Omental fat pad (tissue), 4 donors: ENCODE data around the gene KHDRBS2. TPM values are rescaled to one million over a fixed set of nuclear protein-coding genes. Genes with fewer than 3 reads are reported as not detected.
A peak's percentile ranks its signal among the peaks of the same experiment; 100 is the strongest.

ENCODE experiments used
- ATAC-seq: fragments of 150-250 bp; one replicate; pipeline ENCODE4 v1.9.1; 2016; ENCODE audit warnings: mild to moderate bottlenecking, moderate library complexity; ENCODE audit not compliant: low FRiP score
- DNase-seq: peaks from one replicate; pipeline ENCODE4 v3.0.0-alpha.2; 2019; ENCODE audit warnings: low spot score
- CTCF ChIP-seq, 3 donors: fragments of 450-650 bp; IDR thresholded peaks; one replicate each; pipeline ENCODE4 v1.5.1; 2016 to 2017; ENCODE audit warnings: antibody characterized with exemption in 3 of 3, mild to moderate bottlenecking in 3 of 3, moderate library complexity in 2 of 3
- total RNA-seq, 4 donors: library from RNA; depleted of rRNA; stranded (reverse); fragments of >200 nt; gene quantifications; one replicate each; pipeline ENCODE4 v1.1.0, GENCODE V29; 2016

Gene KHDRBS2
- total RNA-seq = under 1 TPM in 2 of 4 donors, not detected in 2; 0.56 to 0.95 TPM

DNA sequence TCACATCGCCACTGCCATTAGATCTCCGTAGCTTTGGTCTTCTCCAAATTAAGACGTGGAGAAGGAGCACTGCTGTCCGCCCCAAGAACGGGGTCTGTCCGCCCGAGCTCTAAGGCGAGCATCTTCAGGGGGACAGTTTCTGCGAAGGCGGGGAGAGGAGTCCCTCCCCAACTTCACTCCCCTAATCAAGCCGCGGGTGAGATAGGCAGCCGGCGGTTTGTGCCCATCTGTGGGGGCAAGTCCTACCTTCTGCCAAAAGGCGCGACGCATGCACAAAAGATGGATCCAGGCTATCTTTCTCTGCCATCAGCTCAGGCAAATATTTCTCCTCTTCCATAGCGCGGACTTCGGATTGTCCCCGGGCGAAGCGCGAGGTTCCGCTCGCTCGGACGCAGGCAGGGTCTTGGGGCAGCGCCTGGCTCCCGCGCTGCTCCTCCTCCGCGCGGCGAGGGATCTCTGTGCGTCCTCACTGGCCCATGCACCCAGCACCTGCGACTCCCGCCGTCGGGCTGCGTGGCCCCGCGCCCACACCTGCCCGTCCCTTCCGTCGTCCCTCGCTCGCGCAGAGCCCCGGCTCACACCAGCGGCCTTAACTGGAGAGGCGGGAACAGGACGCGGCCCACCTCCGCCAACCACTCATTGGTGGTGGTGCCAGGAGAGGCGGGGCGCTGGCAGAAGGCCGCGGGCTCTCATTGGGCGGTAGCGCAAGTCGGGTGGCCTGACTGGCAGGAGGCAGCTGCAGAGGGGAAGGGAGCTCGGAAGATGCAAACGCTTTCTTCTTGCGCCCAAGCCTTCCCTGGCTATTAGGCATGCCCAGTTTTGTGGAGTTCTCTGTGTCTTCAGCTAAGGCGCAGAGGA is at the start of gene KHDRBS2:
TSS of gene KHDRBS2 (minus strand) at position 614 of the 858 bp plus-strand sequence.
- ATAC-seq = peak; percentile 96
- TF ChIP-seq CTCF (IDR thresholded peaks at IDR 0.05) = no peak
- peak; percentile 28 for DNase-seq

DNA sequence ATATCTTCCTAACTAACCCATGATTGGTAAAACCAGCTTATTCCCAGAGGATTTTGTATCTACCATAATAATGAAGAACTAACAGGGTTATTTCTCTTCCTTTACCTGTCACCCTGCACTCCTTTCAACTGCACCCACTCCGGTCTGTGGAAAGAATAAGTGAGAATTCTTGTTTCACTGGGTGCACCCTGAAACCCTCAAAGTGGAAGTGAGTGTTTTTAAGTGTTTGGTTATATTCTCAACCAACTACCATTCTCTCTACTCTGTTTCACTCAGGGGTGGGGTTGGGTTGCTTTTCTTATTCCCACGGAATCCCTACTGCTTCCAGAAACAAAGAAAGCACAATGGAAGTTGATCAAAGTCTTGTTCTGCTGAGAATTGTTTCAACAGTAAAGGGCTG is 42.6 kb upstream of the KHDRBS2 start:
- TF ChIP-seq CTCF (IDR thresholded peaks at IDR 0.05) = no peak
- DNase-seq (no peak), ATAC-seq (no peak)

- TF ChIP-seq CTCF (IDR thresholded peaks at IDR 0.05) = no peak
- ATAC-seq = no peak
- DNase-seq = no peak
These were observed 38.8 kb upstream of the KHDRBS2 start for GRCh38 chr6:62324834-62325233.

DNA sequence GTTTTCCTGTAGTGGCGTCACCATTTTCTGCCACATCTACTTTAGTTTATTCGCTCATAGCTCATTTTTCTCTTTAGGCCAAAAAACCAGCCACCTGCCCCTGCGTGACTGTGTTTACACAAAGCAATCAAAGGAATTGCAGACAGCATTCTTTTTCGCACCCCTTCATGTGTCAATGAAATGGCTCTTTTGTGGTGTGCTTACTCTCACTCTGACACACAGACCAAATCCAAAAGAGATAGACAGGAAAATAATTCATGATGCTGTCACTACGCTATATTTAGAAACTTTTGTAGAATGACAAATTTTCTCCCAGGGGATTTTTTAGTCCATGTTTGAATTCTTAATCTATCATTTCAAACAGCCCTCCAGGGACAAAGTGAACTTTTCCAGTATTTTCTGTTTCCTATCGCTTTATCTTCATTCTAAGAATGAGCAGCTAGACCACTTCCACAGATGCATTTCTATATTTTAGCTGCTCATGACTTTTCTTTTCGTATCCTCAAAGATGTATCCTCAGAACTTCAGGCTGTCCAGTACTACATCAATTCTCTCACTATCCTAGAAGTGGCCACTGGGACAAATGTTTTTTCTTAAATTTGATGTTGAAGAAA is 37.9 kb upstream of the KHDRBS2 start:
- ATAC-seq = no peak
- no peak for TF ChIP-seq CTCF (IDR thresholded peaks at IDR 0.05)
- no peak for DNase-seq

GRCh38 chr6:62298745-62299392 is 12.8 kb upstream of the KHDRBS2 start:
- DNase-seq = no peak
- TF ChIP-seq CTCF (IDR thresholded peaks at IDR 0.05) = no peak
- ATAC-seq = no peak

DNA sequence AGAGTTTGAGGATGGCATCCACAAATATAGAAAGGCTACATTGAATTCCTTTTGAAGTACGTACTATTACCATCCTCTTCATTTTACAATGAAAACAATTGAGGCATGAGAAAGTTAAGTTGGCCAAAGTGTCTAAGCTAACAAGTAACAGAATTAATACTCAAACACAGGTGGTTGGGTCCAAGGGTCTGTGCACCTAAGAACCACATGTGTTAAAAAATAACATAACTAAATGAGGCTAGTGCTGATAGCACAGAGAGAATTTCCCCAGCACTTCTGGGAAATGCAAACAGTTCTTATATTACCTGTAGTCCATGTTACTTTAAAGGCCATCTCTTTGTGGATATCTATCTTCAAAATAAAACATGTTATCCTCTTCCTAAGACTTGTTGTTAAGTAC is 10.5 kb upstream of the KHDRBS2 start:
- DNase-seq (no peak), ATAC-seq (no peak)
- TF ChIP-seq CTCF (IDR thresholded peaks at IDR 0.05) = no peak
